ENCODE data around the gene ZNRF2.

- TF ChIP-seq POLR2A (IDR thresholded peaks at IDR 0.05) (no peak), CTCF (IDR thresholded peaks at IDR 0.05) (no peak)
These were observed 43.4 kb downstream of the ZNRF2 start for GRCh38 chr7:30327813-30328212.
